ENCODE measurements around the gene UBE2D2. TPM values are rescaled to one million over a fixed set of nuclear protein-coding genes. Genes with fewer than 3 reads are reported as not detected.
"Not testable (repeated sequence)": the region's sequence is repeated elsewhere in the genome, so short reads cannot be mapped to it uniquely, and the experiment has no call there.

Gene UBE2D2
- total RNA-seq, 1 experiment from 2014 or later: 126 TPM

DNA sequence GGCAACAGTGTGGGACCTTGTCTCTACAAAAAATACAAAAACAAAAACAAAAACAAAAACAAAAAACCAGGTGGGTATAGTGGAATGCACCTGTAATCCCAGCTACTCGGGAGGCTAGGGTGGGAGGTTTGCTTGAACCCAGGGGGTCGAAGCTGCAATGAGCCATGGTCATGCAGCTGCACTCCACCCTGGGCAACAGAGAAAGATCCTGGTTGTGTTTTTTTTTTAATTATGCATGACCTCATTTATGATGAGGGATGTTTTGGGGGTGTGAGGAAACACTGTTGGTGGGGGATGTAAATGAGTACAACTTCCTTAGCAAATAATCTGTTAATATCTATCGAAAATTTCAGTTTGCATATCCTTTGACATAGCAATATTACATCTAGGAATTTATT lies 29.4 kb upstream of the UBE2D2 start:
- in situ Hi-C loops (cut with HindIII; ENCODE audit: low pct_unique_long_range_greater_than_20kb, low sequenced_read_pairs): no loop called here
- no peak for DNase-seq (ENCODE audit: low read depth)

DNA sequence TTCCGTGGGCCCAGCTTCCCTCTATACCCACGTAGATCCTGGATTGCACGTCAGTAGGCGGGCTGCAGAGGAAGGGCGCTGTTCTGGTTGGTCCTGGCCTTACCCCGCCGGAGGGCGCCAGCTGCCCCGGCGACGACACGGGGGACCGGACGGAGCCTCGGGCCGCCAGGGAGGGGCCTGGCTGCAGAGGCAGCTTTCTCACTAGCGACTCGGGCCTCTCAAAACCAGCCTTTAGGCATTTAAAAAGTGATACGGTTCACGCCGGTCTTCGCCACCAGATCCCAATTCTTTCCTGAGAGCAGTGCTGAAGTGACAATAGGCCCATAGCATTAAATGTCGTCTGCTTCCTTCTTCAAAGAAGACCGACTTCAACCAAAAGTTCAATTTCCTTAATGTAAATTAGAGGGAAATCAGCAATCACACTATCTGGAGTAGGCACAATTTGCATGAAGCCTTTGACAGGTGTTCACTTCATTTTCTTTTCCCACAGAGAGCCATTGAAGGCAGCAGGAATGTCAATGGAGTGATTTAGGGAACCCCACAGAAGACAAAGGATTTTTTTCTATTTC lies 17.6 kb upstream of the UBE2D2 start:
- DNase-seq (ENCODE audit: low read depth): no peak
- in situ Hi-C loops (cut with HindIII; ENCODE audit: low pct_unique_long_range_greater_than_20kb, low sequenced_read_pairs): no loop called here

- in situ Hi-C loops (cut with HindIII; ENCODE audit: low pct_unique_long_range_greater_than_20kb, low sequenced_read_pairs): not testable (repeated sequence)
Measured at GRCh38 chr5:139546593-139546992, 14.5 kb upstream of the UBE2D2 start.

DNA sequence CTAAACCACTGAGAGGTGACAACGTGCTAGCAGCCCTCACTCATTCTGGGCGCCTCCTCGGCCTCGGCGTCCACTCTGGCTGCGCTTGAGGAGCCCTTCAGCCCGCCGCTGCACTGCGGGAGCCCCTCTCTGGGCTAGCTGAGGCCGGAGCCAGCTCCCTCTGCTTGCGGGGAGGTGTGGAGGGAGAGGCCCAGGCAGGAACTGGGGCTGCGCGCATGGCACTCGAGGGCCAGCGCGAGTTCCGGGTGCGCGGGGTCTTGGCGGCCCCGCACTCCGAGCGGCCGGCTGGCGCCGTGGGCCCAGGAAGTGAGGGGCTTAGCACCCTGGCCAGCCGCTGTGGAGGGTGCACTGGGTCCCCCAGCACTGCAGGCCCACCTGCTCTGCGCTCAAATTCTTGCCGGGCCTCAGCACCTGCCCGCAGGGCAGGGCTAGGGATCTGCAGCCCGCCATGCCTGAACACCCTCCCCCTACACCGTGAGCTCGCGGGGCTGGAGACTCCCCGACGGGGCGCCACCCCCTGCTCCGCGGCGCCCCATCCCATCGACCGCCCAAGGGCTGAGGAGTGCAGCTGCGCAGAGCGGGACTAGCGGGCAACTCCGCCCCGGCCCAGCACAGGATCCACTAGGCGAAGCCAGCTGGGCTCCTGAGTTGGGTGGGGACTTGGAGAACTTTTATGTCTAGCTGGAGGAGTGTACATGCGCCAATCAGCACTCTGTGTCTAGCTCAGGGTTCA lies 11.8 kb upstream of the UBE2D2 start:
- in situ Hi-C loops (cut with HindIII; ENCODE audit: low pct_unique_long_range_greater_than_20kb, low sequenced_read_pairs): no loop called here
- no peak for DNase-seq (ENCODE audit: low read depth)

More at GRCh38 chr5:139546593-139546992, 14.5 kb upstream of the UBE2D2 start:
- not testable (repeated sequence) for DNase-seq (ENCODE audit: low read depth)

- in situ Hi-C loops (cut with HindIII; ENCODE audit: low pct_unique_long_range_greater_than_20kb, low sequenced_read_pairs): not testable (repeated sequence)
Measured at GRCh38 chr5:139550051-139550872, 10.9 kb upstream of the UBE2D2 start.

GRCh38 chr5:139551191-139551889 lies 9.8 kb upstream of the UBE2D2 start:
- in situ Hi-C loops (cut with HindIII; ENCODE audit: low pct_unique_long_range_greater_than_20kb, low sequenced_read_pairs): no loop called here
- DNase-seq (ENCODE audit: low read depth): no peak

More at GRCh38 chr5:139550051-139550872, 10.9 kb upstream of the UBE2D2 start:
- not testable (repeated sequence) for DNase-seq (ENCODE audit: low read depth)

- DNase-seq (ENCODE audit: low read depth): no peak
- in situ Hi-C loops (cut with HindIII; ENCODE audit: low pct_unique_long_range_greater_than_20kb, low sequenced_read_pairs): no loop called here
Measured at GRCh38 chr5:139552893-139553575, 8.1 kb upstream of the UBE2D2 start.

GRCh38 chr5:139554264-139554663 lies 6.9 kb upstream of the UBE2D2 start:
- no peak for DNase-seq (ENCODE audit: low read depth)
- in situ Hi-C loops (cut with HindIII; ENCODE audit: low pct_unique_long_range_greater_than_20kb, low sequenced_read_pairs): no loop called here

DNA sequence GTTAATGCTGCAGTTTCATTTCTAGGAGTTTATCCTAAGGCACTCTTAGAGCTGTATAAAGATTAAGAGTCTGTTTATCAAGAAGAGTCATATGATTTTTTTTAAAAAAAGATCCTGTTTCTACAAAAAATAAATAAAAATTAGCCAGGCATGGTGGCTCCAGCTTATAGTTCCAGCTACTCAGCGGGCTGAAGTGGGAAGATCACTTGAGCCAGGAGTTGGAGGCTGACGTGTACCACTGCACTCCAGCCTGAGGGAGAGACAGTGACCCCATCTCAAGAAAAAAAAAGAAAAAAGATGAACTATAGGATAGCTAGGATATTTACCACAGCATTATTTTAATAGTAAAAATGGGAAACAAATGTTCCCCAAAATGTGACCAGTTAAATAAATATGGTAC lies 3.3 kb upstream of the UBE2D2 start:
- peak; percentile 44 for DNase-seq (ENCODE audit: low read depth)
- in situ Hi-C loops (cut with HindIII; ENCODE audit: low pct_unique_long_range_greater_than_20kb, low sequenced_read_pairs): no loop called here

DNA sequence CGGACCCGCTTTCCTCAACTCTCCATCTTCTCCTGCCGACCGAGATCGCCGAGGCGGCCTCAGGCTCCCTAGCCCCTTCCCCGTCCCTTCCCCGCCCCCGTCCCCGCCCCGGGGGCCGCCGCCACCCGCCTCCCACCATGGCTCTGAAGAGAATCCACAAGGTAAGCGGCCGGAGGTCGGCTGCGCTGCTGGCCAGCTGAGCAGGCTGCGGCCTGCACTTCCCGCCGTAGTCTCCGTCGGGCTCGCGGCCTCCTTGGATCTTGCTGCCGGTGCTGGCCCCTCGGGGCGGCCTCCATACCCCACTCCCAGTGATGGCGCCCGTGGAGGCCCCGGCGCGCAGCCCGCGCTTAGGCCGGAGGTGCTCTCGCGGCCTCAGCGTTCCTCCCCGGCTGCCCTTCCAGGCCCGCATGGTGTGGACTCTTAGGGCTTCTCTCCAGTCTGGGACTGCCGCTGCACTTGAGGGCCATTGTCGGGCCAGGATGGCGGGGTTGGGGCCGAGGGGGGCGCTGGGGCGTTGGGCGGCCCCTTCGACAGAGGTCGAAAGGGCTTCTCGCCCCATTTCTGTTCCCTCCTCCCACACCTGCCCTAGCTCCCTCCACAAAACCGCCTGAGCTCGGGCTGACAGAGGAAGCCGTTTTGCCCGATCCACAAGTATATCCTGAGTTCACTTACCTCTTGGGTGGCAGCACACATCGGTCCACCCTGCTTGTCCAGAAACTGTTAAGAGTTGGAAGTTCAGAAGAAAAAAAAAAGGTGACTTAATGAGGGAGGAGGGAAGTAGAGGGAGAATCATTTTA lies 714 bp downstream of the UBE2D2 start:
- peak; percentile 35 for DNase-seq (ENCODE audit: low read depth)
- in situ Hi-C loops (cut with HindIII; ENCODE audit: low pct_unique_long_range_greater_than_20kb, low sequenced_read_pairs): no loop called here

DNA sequence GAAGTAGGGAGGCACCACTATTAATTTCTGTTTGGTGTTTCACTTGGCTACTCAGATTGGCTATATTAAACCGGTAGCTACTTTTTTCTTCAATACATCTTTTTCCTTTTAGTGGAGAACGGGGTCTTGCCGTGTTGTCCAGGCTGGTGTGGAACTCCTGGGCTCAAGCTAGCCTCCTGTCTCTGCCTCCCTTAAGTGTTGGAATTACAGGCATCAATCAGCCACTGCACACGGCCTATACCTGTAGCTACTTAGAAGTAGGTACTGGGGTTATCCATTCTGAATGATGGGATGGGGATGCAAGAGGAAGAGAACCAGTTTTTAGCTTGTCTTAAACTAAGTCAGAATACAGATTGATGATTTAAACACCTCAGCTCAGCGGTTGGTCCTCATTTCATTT lies 1.7 kb downstream of the UBE2D2 start:
- no peak for DNase-seq (ENCODE audit: low read depth)
- in situ Hi-C loops (cut with HindIII; ENCODE audit: low pct_unique_long_range_greater_than_20kb, low sequenced_read_pairs): no loop called here

- in situ Hi-C loops (cut with HindIII; ENCODE audit: low pct_unique_long_range_greater_than_20kb, low sequenced_read_pairs): no loop called here
- no peak for DNase-seq (ENCODE audit: low read depth)
Measured at GRCh38 chr5:139565411-139566305, 4.5 kb downstream of the UBE2D2 start.

DNA sequence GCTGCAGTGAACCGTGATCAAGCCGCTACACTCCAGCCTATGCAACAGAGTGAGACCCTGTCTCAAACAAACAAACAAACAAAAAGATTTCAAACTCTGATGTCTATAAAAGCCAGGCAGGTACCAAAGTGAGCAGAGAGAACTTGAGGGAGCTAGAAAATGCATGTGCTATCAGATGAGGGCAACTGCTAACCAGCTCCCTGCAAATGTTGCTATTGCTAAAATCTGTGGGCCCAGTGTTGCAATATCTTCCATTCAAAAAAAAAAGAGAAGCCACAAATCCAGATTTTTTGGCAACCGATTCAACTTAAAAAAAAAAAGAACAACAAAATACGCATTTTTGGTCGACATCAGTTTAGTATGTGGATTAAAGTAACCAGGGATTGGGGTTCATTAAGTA lies 5.5 kb downstream of the UBE2D2 start:
- no peak for DNase-seq (ENCODE audit: low read depth)
- in situ Hi-C loops (cut with HindIII; ENCODE audit: low pct_unique_long_range_greater_than_20kb, low sequenced_read_pairs): no loop called here

DNA sequence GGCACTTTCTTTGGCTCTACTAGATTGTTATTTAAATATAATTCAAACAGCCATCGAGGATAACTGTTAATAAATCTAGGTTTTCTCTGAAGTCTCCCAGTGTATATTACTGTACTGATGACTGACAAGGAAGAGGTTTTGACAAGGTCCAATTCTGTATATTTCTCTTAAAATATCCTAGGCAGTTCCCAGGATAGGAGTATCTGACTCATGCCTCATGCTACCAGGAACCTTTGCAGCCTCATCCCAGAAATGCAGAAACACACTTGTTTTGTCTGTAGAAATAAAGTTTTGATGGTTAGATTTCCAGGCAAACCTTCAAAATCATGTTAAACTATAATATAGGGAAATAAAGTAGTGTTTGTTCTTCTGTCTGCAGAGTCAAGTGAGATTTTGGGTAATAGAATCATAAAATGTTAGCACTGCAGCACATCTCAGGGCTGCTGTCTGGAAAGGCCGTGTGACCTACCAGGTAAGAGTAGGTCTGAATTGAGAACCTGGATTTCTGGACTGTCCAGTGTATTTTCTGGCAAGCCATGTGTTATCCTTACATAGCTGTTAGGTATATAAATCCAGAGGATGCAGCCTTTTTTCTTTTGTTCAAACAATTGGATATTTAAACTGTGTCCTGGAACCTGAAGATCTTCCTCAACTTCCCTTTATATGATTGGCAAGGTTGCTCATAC lies 8.3 kb downstream of the UBE2D2 start:
- in situ Hi-C loops (cut with HindIII; ENCODE audit: low pct_unique_long_range_greater_than_20kb, low sequenced_read_pairs): no loop called here
- DNase-seq (ENCODE audit: low read depth): no peak

- in situ Hi-C loops (cut with HindIII; ENCODE audit: low pct_unique_long_range_greater_than_20kb, low sequenced_read_pairs): no loop called here
- DNase-seq (ENCODE audit: low read depth): no peak
Measured at GRCh38 chr5:139571543-139571942, 10.4 kb downstream of the UBE2D2 start.

DNA sequence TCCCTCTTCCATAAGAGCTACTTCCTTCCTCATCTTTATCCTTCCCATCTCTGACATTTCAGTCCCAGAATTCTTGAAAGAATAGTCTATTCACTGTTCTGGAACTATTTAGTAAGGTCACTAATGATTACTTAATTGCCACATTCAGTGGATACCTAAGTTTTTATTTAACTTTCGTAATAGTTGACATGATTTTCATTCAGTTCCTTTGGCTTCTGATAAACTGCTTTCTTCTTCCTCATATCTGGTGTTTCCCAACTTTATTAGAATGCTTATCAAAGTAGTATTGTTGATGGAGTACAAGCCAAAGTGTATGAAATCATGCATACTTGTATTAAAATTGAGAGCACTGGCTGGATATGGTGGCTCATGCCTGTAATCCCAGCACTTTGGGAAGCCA lies 10.8 kb downstream of the UBE2D2 start:
- in situ Hi-C loops (cut with HindIII; ENCODE audit: low pct_unique_long_range_greater_than_20kb, low sequenced_read_pairs): no loop called here

More for the DNA sequence above, 10.8 kb downstream of the UBE2D2 start:
- no peak for DNase-seq (ENCODE audit: low read depth)
